ENCODE results near the gene SCUBE3.

DNA sequence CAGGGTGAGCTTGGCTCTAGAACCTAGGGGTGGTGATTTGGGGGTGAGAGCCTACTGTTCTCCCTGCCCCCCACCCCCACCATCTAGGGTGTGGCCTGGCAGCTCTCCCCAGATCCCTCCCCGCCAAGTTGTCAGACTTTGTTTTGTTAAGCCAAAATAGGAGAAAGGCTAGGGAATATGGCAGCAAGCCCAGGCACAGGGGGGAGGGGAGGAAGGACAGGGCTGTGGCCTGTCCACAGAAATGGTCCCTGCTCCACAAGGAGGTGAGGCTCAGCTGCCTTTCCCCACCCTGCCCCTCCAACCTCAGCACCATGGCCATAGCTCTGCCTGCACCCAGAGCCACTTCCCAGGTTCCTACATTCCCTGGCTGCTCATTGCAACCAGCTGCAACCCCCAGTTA lies 17.2 kb downstream of the SCUBE3 start:
- TF ChIP-seq, protein P1, sequence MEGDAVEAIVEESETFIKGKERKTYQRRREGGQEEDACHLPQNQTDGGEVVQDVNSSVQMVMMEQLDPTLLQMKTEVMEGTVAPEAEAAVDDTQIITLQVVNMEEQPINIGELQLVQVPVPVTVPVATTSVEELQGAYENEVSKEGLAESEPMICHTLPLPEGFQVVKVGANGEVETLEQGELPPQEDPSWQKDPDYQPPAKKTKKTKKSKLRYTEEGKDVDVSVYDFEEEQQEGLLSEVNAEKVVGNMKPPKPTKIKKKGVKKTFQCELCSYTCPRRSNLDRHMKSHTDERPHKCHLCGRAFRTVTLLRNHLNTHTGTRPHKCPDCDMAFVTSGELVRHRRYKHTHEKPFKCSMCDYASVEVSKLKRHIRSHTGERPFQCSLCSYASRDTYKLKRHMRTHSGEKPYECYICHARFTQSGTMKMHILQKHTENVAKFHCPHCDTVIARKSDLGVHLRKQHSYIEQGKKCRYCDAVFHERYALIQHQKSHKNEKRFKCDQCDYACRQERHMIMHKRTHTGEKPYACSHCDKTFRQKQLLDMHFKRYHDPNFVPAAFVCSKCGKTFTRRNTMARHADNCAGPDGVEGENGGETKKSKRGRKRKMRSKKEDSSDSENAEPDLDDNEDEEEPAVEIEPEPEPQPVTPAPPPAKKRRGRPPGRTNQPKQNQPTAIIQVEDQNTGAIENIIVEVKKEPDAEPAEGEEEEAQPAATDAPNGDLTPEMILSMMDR (IDR thresholded peaks at IDR 0.05) = no peak
- no peak for TF ChIP-seq POLR2A (IDR thresholded peaks at IDR 0.05)
- TF ChIP-seq EP300 (IDR thresholded peaks at IDR 0.05) = no peak
